Activated T-cell treated with anti-CD3 and anti-CD28 coated beads for 4 hours (primary cell): ENCODE data around the gene RXFP2.

Source experiments
- DNase-seq: peaks from one replicate; pipeline ENCODE4 v3.0.0-alpha.2; 2020

The RXFP2 gene

GRCh38 chr13:31739226-31739625, at the start of gene RXFP2:
RXFP2 (plus strand) TSS chr13:31739526; CDS start chr13:31739613, 87 bp downstream.
- no peak for DNase-seq

GRCh38 chr13:31697290-31697689, 42.0 kb upstream of the RXFP2 start:
- no peak for DNase-seq

DNA sequence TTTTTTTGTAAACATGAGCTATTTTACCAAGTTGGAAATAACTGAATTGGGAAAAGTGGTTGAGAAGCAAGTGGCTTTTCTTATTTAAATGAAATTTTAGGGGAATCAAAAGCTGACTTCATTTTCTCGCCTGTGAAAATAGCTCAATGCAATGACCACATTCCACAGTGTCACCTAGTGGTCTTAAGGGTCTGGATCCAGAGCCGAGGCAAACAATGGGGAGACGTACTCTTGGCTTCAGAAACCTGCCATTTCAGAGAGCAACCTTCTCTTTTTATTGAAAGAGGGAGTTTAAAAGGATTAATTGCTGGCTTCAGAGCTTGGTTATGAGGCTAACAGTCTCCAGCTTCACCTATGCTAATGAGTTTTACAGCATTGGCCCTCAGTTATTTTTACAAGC, 39.7 kb upstream of the RXFP2 start:
- DNase-seq, result no peak

- DNase-seq, result no peak
These were observed 35.5 kb upstream of the RXFP2 start for GRCh38 chr13:31703780-31704179.

GRCh38 chr13:31706105-31706504, 33.2 kb upstream of the RXFP2 start:
- no peak for DNase-seq

- DNase-seq, result no peak
These were observed 21.7 kb upstream of the RXFP2 start for GRCh38 chr13:31717583-31717982.

- no peak for DNase-seq
These were observed 20.1 kb upstream of the RXFP2 start for GRCh38 chr13:31719214-31719613.

DNA sequence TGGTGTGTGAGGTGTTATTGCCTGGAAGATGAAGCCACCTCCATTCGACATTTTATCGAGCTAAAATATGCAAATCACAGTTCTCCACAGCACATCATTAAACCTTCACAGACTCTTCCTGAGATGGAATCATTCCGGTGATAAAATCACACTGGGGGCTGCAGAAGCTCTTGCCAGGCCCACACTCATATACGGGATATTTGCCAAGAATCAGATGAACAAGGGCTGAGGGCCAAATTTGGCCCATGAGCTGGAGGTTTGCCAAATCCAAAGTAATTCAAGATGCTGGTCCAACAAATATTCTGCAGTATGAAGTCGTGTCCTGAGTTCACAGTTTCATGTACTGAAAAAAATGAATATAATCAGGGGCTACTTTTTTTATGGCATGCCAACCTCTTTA, 16.7 kb upstream of the RXFP2 start:
- no peak for DNase-seq

DNA sequence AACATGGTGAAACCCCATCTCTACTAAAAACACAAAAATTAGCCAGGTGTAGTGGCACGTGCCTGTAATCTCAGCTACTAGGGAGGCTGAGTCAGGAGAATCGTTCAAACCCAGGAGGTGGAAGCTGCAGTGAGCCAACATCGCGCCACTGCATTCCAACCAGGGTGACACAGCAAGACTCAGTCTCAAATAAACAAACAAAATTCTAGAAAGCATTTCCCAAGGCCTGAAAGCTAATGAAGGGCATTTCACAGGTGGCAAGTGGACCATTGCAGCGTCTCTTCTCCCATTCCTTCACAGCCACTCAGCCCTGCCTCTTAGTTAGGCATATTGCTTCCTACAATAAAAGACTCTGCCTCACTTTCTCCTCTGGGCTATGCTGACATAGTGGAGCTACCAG, 13.5 kb upstream of the RXFP2 start:
- DNase-seq, result no peak

GRCh38 chr13:31731921-31732320, 7.4 kb upstream of the RXFP2 start:
- no peak for DNase-seq

- no peak for DNase-seq
These were observed 6.3 kb upstream of the RXFP2 start for GRCh38 chr13:31733066-31733465.

GRCh38 chr13:31733647-31734046, 5.7 kb upstream of the RXFP2 start:
- no peak for DNase-seq

GRCh38 chr13:31742097-31742734, 2.9 kb downstream of the RXFP2 start:
- DNase-seq, result peak; percentile 50

DNA sequence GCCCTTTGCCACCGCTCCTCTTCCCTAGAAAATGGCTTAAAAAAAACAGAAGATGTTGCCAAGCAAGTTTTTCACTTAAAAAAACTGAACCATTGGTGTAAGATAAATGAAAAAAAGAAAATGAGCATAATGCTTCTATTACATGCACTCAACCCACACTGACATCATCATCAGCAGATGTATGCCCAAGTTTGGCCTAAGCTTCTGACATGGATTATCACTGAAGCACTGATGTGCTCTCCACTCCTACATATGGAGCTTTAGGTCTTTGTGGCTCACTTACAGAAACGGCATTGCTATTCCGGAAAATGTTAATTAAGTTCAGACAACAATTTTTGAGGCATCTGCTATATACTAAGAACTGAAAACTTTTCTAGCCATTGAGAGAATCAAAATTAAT, 8.0 kb downstream of the RXFP2 start:
- DNase-seq, result no peak

DNA sequence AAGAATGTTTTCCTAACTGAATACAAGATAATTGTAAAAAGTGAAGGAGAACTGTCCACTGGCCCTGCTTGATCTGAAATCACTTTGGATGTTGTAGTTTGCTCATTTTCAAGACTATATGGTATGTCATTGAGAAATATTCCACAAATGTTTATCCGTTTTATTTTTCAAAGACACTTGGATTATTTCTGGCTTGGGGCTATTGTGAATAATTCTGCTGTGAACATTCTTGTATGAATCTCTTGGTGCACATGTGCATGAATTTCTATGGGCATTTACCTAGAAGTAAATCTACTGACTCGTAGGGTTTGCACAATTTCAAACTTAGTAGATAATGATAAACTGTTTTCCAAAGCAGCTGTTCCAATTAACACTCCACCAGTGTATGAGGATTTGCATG, 8.6 kb downstream of the RXFP2 start:
- DNase-seq, result no peak

GRCh38 chr13:31749929-31750328, 10.6 kb downstream of the RXFP2 start:
- no peak for DNase-seq

- DNase-seq, result no peak
These were observed 15.9 kb downstream of the RXFP2 start for GRCh38 chr13:31755211-31755610.

DNA sequence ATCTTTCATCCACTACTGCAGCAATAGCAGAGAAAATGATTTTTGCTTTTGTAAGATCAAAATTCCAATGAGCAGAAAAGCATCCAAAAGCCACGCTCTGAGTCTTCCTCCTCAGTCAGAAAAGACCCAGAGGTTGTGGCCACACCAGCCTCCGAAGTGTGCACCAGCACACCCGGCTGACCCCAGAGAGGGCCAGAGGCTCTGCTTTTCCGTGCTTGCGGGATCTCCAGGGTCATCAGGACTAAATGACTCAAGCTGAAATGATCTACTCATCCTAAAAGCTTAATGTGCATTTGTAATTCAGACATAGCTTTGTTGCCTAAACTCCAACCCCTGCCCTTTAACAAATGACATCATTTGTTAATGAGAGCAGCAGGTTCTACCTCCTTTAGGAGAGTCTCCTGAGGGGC, 16.5 kb downstream of the RXFP2 start:
- no peak for DNase-seq

DNA sequence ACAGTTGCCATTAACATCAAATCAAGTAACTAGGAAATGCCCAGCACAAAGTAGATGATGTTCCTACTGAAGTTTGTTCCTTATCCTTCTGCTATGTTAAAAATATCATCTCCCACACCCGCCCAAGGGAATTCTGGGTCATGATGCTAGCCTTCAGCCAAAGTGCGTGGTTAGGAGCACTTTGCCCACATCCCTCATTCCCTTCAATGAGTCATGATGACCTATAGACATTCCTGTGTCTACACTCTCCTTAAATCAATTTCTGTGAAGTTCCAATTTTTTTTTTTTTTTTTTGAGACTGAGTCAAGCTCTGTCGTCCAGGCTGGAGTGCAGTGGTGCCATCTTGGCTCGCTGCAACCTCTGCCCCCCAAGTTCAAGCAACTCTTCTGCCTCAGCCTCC, 17.0 kb downstream of the RXFP2 start:
- DNase-seq, result no peak

- DNase-seq, result no peak
These were observed 22.6 kb downstream of the RXFP2 start for GRCh38 chr13:31761951-31762350.

DNA sequence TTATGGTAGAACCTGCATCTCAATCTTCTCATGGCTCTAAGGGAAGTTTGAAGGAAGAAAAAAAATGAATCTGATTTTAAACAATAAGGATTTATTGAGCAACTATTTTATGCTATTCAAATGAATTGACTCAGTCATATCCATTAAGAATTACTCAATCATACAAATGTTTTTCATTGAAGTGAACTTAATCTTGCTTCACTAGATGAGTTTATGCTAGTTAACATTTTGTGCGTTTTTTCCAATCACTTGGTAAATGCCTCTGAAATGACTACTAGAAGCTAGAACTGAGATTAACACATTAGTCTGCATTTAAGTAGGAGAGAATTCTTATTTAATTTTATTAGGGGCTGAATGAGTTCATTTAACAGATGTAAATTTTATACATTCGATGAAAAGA, 25.2 kb downstream of the RXFP2 start:
- DNase-seq, result no peak

DNA sequence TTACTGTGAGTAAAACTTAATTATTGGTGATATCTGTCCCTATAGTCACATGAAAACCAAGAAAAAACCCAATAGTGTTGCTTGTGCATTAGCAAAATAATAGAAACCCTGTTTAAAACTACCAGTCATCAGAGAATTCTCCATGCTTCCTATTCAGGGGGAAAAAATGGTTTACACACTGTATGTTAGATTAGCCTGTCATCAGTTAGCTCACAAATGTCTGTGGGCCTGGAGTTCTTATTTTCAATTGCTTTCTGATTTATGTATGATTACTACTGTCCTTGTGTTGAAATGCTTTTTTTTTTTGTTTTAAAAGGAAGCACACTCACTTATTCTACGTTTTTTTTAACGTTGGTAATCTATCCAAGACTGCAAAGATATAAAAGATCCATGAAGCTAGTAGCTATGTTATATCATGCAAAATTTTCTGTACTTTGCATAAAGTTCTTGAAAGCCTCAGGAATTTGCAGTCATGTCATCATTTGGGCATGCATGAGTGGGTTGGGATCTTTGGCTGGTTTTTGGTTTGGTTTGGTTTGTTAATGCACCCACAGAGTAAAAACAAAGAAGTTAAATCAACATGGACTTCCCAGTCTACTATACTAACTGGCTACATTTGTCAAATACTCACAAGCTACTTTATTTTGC, 25.9 kb downstream of the RXFP2 start:
- DNase-seq, result no peak

DNA sequence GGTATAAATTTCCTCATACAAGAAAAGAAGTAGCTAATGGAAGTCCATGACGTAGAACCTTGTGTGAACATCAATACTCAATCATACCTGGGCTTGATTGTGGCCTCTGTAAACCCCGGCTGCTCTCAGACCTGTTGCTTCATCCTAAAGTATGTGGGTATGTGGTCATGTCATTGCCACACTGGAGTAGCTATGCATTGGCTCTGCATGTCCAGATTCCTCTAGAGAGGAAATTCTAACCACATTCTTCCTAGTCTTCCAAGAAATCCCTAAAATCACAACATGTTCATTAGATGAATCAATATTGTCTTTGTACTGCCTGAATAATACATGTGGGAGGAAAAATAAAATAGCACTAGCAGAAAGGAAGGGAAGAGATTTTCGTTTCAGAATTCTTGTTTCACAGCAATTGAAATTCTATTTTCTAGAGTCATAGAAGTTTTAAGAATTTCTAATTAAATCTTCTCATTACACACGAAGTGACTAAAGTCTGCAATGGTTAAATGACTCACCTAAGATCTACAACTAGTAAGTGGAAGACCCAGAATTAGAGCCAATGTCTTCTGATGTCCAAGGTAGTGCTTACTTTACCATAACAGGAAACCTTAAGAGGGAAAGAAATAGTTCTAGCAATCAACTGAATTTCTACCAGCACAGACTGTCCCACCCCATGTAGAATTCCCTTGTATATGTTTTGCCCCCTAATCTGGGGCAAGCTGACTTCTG, 28.0 kb downstream of the RXFP2 start:
- no peak for DNase-seq

- DNase-seq, result no peak
These were observed 29.0 kb downstream of the RXFP2 start for GRCh38 chr13:31768351-31768750.
